ENCODE data around the gene AIM2.
"Not testable (repeated sequence)": the region's sequence is repeated elsewhere in the genome, so short reads cannot be mapped to it uniquely, and the experiment has no call there.

DNA sequence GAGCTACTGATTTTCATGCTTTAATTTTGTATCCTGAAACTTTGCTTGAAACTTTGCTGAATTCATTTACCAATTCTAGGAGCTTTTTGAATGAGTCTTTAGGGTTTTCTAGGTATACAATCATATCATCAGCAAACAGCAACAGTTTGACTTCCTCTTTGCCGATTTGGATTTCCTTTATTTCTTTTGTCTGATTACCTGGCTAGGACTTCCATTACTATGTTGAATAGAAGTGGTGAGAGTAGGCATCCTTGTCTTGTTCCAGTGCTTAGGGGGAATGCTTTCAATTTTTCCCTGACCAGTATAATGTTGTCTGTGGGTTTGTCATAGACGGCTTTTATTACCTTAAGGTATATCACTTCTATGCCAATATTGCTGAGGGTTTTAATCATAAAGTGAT is 49.7 kb downstream of the AIM2 start:
- TF ChIP-seq CTCF, POLR2A (IDR thresholded peaks at IDR 0.05): not testable (repeated sequence)
